ENCODE results near the gene GABRB2.
A peak's percentile ranks its signal among the peaks of the same experiment; 100 is the strongest.

The GABRB2 gene

DNA sequence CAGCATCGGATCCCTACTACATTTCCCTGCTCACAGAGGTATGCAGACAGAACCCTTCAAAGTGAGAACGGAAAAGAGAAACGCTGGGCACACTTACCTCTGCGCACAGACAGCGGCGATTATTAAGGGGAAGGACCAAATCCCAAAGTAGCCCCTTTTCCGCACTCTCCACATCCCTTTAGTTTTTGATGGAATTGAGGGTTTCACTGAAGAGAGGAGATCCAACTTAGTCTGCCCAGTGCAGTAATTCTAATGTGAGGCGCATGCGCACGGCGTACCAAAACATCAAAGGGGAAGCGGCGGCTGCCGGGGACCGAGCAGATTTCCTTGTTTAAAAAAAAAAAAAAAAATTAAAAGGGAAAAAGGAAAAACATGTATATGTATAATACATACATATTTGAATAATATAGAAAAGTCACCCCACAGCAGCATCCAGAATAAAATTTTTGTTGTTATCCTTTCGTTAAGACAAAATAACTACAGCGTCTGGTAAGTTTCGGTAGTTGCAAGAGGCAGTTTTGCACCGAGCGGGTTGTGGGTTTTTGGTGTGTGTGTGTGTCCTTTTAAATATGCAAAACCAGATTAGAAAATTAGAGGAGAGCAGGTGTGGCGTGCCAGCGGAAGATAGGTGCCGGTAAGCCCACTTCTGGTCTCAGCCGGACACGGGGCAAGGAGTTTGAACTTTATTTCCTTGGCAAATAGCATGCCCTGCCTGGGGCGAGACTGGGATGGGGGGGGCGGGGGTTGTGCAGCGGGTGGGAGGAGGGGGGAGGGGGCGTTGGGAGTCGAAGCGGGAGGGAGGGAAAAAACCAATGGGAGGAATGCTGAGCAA lies at the start of gene GABRB2:
Gene GABRB2 (minus strand): TSS at position 256 of the 832 bp plus-strand sequence. CDS start 82 bp downstream, at position 174.
- Histone ChIP-seq H4K20me1 (ENCODE audit: insufficient read depth) (no peaks in the 10 kb centered on the region), H3K79me2 (ENCODE audit: insufficient read depth, low read depth) (no peaks in the 10 kb centered on the region), H2AFZ (ENCODE audit: low read depth) (peak within 1 kb of the TSS; percentile 86), H3K27me3 (ENCODE audit: insufficient read depth, low read depth) (no peaks in the 10 kb centered on the region), H3K4me3 (IDR thresholded peaks at IDR 0.05; ENCODE audit: insufficient read depth, low read depth, low read length) (no peak within 1 kb of the TSS), H3K9ac (peak within 1 kb of the TSS; percentile 41; the same call in 1 of the 2 replicates), H3K4me1 (ENCODE audit: low read depth, poor library complexity, severe bottlenecking) (peaks cover 31% of the 10 kb centered on the region), H3K36me3 (ENCODE audit: insufficient read depth) (no peaks in the 10 kb centered on the region), H3K4me2 (peak within 1 kb of the TSS; percentile 91), H3K27ac (peak within 1 kb of the TSS; percentile 13; the same call in 1 of the 2 replicates)
- TF ChIP-seq, protein P1, sequence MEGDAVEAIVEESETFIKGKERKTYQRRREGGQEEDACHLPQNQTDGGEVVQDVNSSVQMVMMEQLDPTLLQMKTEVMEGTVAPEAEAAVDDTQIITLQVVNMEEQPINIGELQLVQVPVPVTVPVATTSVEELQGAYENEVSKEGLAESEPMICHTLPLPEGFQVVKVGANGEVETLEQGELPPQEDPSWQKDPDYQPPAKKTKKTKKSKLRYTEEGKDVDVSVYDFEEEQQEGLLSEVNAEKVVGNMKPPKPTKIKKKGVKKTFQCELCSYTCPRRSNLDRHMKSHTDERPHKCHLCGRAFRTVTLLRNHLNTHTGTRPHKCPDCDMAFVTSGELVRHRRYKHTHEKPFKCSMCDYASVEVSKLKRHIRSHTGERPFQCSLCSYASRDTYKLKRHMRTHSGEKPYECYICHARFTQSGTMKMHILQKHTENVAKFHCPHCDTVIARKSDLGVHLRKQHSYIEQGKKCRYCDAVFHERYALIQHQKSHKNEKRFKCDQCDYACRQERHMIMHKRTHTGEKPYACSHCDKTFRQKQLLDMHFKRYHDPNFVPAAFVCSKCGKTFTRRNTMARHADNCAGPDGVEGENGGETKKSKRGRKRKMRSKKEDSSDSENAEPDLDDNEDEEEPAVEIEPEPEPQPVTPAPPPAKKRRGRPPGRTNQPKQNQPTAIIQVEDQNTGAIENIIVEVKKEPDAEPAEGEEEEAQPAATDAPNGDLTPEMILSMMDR (conservative IDR thresholded peaks at IDR 0.05; ENCODE audit: low read depth, low read length), result no peak

DNA sequence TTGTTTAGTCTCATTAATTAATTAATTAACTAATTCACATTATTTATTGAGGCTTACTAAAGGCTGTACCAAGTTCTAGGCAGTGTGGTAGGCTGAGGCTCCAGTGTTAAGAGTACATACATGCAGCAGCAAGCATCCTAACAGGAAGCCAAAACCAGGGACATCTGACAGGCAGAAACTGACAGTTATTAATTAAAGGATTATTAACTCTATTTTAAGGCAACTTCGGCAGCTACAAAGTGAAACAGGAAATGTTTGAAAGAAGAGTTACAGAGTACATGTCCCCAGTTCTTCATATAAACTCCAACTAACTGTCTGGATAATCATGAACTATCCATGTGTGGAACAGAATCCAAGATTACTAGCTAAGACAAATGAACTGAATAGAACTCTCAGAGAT lies 39.3 kb upstream of the GABRB2 start:
- H3K4me1 ChIP-seq (ENCODE audit: low read depth, poor library complexity, severe bottlenecking), result peaks cover 5% of the 10 kb centered on the region
- H3K79me2 ChIP-seq (ENCODE audit: insufficient read depth, low read depth), result no peaks in the 10 kb centered on the region
- no peaks in the 10 kb centered on the region for H3K36me3 ChIP-seq (ENCODE audit: insufficient read depth)
- H2AFZ ChIP-seq (ENCODE audit: low read depth), result no peak overlapping the region
- TF ChIP-seq, protein P1 (conservative IDR thresholded peaks at IDR 0.05; ENCODE audit: low read depth, low read length), result no peak
- H3K4me3 ChIP-seq (IDR thresholded peaks at IDR 0.05; ENCODE audit: insufficient read depth, low read depth, low read length), result no peak overlapping the region
- no peaks in the 10 kb centered on the region for H3K27me3 ChIP-seq (ENCODE audit: insufficient read depth, low read depth)
- no peak overlapping the region for H3K9ac ChIP-seq
- H3K27ac ChIP-seq, result no peak overlapping the region
- no peaks in the 10 kb centered on the region for H4K20me1 ChIP-seq (ENCODE audit: insufficient read depth)
- no peak overlapping the region for H3K4me2 ChIP-seq

DNA sequence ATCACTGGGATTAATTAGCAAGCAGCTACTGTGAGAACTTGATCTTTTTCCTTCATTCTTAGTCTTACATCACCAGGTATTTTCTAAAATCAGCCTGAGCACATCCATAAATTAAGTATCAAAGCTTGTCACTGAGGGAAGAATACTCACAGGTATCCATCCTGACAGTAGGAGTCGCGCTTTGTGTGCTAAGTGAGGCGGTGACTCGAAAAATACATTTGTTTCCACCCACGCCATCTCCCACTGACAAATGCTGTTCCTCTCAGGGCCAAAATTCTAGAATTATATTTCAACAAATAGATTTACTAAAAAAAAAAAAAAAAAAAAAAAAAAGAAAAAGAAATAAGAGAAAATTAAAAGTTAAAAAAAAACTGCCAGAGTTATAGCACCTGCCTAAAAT lies 34.1 kb upstream of the GABRB2 start:
- H4K20me1 ChIP-seq (ENCODE audit: insufficient read depth), result no peaks in the 10 kb centered on the region
- no peak overlapping the region for H3K4me2 ChIP-seq
- H3K4me1 ChIP-seq (ENCODE audit: low read depth, poor library complexity, severe bottlenecking), result peaks cover 5% of the 10 kb centered on the region
- no peaks in the 10 kb centered on the region for H3K27me3 ChIP-seq (ENCODE audit: insufficient read depth, low read depth)
- TF ChIP-seq, protein P1 (conservative IDR thresholded peaks at IDR 0.05; ENCODE audit: low read depth, low read length), result no peak
- no peak overlapping the region for H3K4me3 ChIP-seq (IDR thresholded peaks at IDR 0.05; ENCODE audit: insufficient read depth, low read depth, low read length)
- no peaks in the 10 kb centered on the region for H3K79me2 ChIP-seq (ENCODE audit: insufficient read depth, low read depth)
- H3K9ac ChIP-seq, result no peak overlapping the region
- H3K36me3 ChIP-seq (ENCODE audit: insufficient read depth), result no peaks in the 10 kb centered on the region
- H2AFZ ChIP-seq (ENCODE audit: low read depth), result no peak overlapping the region
- no peak overlapping the region for H3K27ac ChIP-seq

DNA sequence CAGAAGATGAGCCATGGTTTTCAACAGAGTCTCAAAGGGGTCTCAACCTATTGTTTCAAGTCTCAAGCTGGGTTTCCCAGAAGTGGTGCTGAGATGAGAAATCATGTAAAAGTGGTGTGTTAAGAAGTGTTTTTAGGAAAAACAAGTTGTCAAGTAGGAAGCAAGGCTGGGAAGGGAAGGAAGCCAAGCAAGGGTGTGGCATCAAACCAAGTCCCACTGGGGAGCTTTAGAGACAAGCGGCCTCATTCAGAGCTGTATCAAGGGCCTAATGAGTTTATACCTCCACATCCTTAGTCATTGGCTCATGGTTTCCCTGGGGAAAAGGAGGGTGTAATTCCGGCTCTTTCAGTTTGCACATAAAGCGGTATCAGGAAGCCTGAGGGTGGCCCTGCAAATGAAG lies 26.4 kb upstream of the GABRB2 start:
- no peak overlapping the region for H3K4me2 ChIP-seq
- no peak overlapping the region for H3K9ac ChIP-seq
- no peak overlapping the region for H3K27ac ChIP-seq
- H3K27me3 ChIP-seq (ENCODE audit: insufficient read depth, low read depth), result no peaks in the 10 kb centered on the region
- no peak overlapping the region for H3K4me3 ChIP-seq (IDR thresholded peaks at IDR 0.05; ENCODE audit: insufficient read depth, low read depth, low read length)
- no peaks in the 10 kb centered on the region for H4K20me1 ChIP-seq (ENCODE audit: insufficient read depth)
- no peaks in the 10 kb centered on the region for H3K79me2 ChIP-seq (ENCODE audit: insufficient read depth, low read depth)
- H2AFZ ChIP-seq (ENCODE audit: low read depth), result no peak overlapping the region
- TF ChIP-seq, protein P1 (conservative IDR thresholded peaks at IDR 0.05; ENCODE audit: low read depth, low read length), result no peak
- H3K4me1 ChIP-seq (ENCODE audit: low read depth, poor library complexity, severe bottlenecking), result no peaks in the 10 kb centered on the region
- H3K36me3 ChIP-seq (ENCODE audit: insufficient read depth), result no peaks in the 10 kb centered on the region
